SK-N-SH treated with all-trans-retinoic acid at 6 μM for 48 hours (cell line): ENCODE measurements around the gene ITPR2.

Experiments
- ATAC-seq: fragments of 200-7000 bp; cut with Tn5 transposase; 3 replicates; pipeline ENCODE4 v1.9.1; 2020; ENCODE audit warnings: mild to moderate bottlenecking, moderate library complexity
- ARNTL ChIP-seq: fragments of 450-650 bp; formaldehyde crosslinking; IDR thresholded peaks from 2 replicates; pipeline ENCODE4 v1.5.0; 2020; ENCODE audit warnings: low read depth, mild to moderate bottlenecking, moderate library complexity, borderline replicate concordance
- BACH2 ChIP-seq: fragments of 250-450 bp; sonication (Bioruptor Pico); IDR thresholded peaks from 2 replicates; pipeline ENCODE4 v1.9.0; 2021; ENCODE audit warnings: mild to moderate bottlenecking, borderline replicate concordance
- CREB5 ChIP-seq: fragments of 250-450 bp; sonication (Bioruptor Pico); IDR thresholded peaks from 2 replicates; pipeline ENCODE4 v1.5.1; 2020; ENCODE audit warnings: low read depth, mild to moderate bottlenecking, moderate library complexity
- CSDC2 ChIP-seq: fragments of 250-450 bp; sonication (Bioruptor Pico); IDR thresholded peaks from 2 replicates; pipeline ENCODE4 v1.5.0; 2020; ENCODE audit warnings: mild to moderate bottlenecking, moderate library complexity
- CSRNP3 ChIP-seq: fragments of 250-450 bp; sonication (Bioruptor Pico); IDR thresholded peaks from 2 replicates; pipeline ENCODE4 v1.5.1; 2021; ENCODE audit warnings: mild to moderate bottlenecking, moderate library complexity
- ESRRG ChIP-seq: fragments of 250-450 bp; sonication (Bioruptor Pico); IDR thresholded peaks from 2 replicates; pipeline ENCODE4 v1.6.1; 2021; ENCODE audit warnings: mild to moderate bottlenecking
- GLIS3 ChIP-seq: fragments of 250-450 bp; sonication (Bioruptor Pico); IDR thresholded peaks from 2 replicates; pipeline ENCODE4 v1.5.0; 2020; ENCODE audit warnings: mild to moderate bottlenecking, moderate library complexity
- ISL1 ChIP-seq: fragments of 250-450 bp; sonication (Bioruptor Pico); IDR thresholded peaks from 2 replicates; pipeline ENCODE4 v2.1.2; 2022; ENCODE audit warnings: mild to moderate bottlenecking, moderate library complexity
- OSR1 ChIP-seq: fragments of 250-450 bp; sonication (Bioruptor Pico); IDR thresholded peaks from 2 replicates; pipeline ENCODE4 v1.8.0; 2022; ENCODE audit warnings: moderate library complexity, mild to moderate bottlenecking, inconsistent platforms
- PATZ1 ChIP-seq: fragments of 250-450 bp; sonication (Bioruptor Pico); IDR thresholded peaks from 2 replicates; pipeline ENCODE4 v1.8.0; 2020; ENCODE audit warnings: mild to moderate bottlenecking, moderate library complexity, borderline replicate concordance
- POU6F1 ChIP-seq: fragments of 250-450 bp; sonication (Bioruptor Pico); IDR thresholded peaks from 2 replicates; pipeline ENCODE4 v1.8.0; 2021; ENCODE audit warnings: low read depth, mild to moderate bottlenecking, moderate library complexity, borderline replicate concordance
- PPARA ChIP-seq: fragments of 250-450 bp; sonication (Bioruptor Pico); IDR thresholded peaks from 2 replicates; pipeline ENCODE4 v1.5.0; 2020; ENCODE audit warnings: mild to moderate bottlenecking, borderline replicate concordance
- RARB ChIP-seq: fragments of 250-450 bp; sonication (Bioruptor Pico); IDR thresholded peaks from 2 replicates; pipeline ENCODE4 v1.8.0; 2021; ENCODE audit warnings: mild to moderate bottlenecking, moderate library complexity
- SNAI2 ChIP-seq: fragments of 250-450 bp; sonication (Bioruptor Pico); IDR thresholded peaks from 2 replicates; pipeline ENCODE4 v1.5.0; 2020; ENCODE audit warnings: mild to moderate bottlenecking, moderate library complexity
- TCF4 ChIP-seq: fragments of 250-450 bp; sonication (Bioruptor Pico); IDR thresholded peaks from 2 replicates; pipeline ENCODE4 v1.8.0; 2021; ENCODE audit warnings: mild to moderate bottlenecking, moderate library complexity, borderline replicate concordance
- TOX ChIP-seq: fragments of 250-450 bp; sonication (Bioruptor Pico); IDR thresholded peaks from 2 replicates; pipeline ENCODE4 v1.8.0; 2021; ENCODE audit warnings: mild to moderate bottlenecking, moderate library complexity, borderline replicate concordance
- TSHZ2 ChIP-seq: fragments of 250-450 bp; sonication (Bioruptor Pico); IDR thresholded peaks from 2 replicates; pipeline ENCODE4 v1.5.0; 2020; ENCODE audit warnings: mild to moderate bottlenecking, moderate library complexity
- ZC3H10 ChIP-seq: fragments of 250-450 bp; sonication (Bioruptor Pico); IDR thresholded peaks from 2 replicates; pipeline ENCODE4 v1.5.1; 2021; ENCODE audit warnings: mild to moderate bottlenecking, moderate library complexity
- ZFP30 ChIP-seq: fragments of 450-650 bp; formaldehyde crosslinking; IDR thresholded peaks from 2 replicates; pipeline ENCODE4 v1.5.0; 2022; ENCODE audit warnings: mild to moderate bottlenecking, moderate library complexity
- ZNF565 ChIP-seq: fragments of 450-650 bp; formaldehyde crosslinking; conservative IDR thresholded peaks from 2 replicates; pipeline ENCODE4 v1.5.0; 2020; ENCODE audit warnings: low read depth, mild to moderate bottlenecking, moderate library complexity
- ZNF70 ChIP-seq: fragments of 450-650 bp; formaldehyde crosslinking; IDR thresholded peaks from 2 replicates; pipeline ENCODE4 v1.5.0; 2020; ENCODE audit warnings: mild to moderate bottlenecking, moderate library complexity
- ZNF8 ChIP-seq: fragments of 450-650 bp; formaldehyde crosslinking; IDR thresholded peaks from 2 replicates; pipeline ENCODE4 v1.5.0; 2020; ENCODE audit warnings: mild to moderate bottlenecking, moderate library complexity

Gene ITPR2

GRCh38 chr12:26528943-26529342 lies 304.1 kb downstream of the ITPR2 start:
- TF ChIP-seq BACH2 (no peak), ZC3H10 (CRISPR knock-in tag) (no peak), CSDC2 (no peak), ZNF70 (CRISPR knock-in tag) (no peak), ZNF8 (CRISPR knock-in tag) (no peak), ESRRG (no peak), ISL1 (CRISPR knock-in tag) (no peak), GLIS3 (no peak), PPARA (CRISPR knock-in tag) (no peak), ZFP30 (no peak), RARB (CRISPR knock-in tag) (no peak), TCF4 (CRISPR knock-in tag) (no peak), ARNTL (CRISPR knock-in tag) (no peak)
- TF ChIP-seq, all 23 proteins: peak for 0
- ATAC-seq, result no peak

- no peak for ATAC-seq
- no peak for TF ChIP-seq ISL1 (CRISPR knock-in tag)
- no peak for TF ChIP-seq PPARA (CRISPR knock-in tag)
These were observed 305.3 kb downstream of the ITPR2 start for GRCh38 chr12:26527682-26528081.

GRCh38 chr12:26524862-26525465 lies 308.0 kb downstream of the ITPR2 start:
- no peak for ATAC-seq
- TF ChIP-seq TSHZ2 (CRISPR knock-in tag) (no peak), ISL1 (CRISPR knock-in tag) (no peak), ZNF70 (CRISPR knock-in tag) (no peak), PATZ1 (CRISPR knock-in tag) (no peak), CSRNP3 (CRISPR knock-in tag) (no peak), ZFP30 (no peak), SNAI2 (CRISPR knock-in tag) (no peak), CSDC2 (no peak), RARB (CRISPR knock-in tag) (no peak), TOX (CRISPR knock-in tag) (no peak), TCF4 (CRISPR knock-in tag) (no peak), POU6F1 (CRISPR knock-in tag) (no peak), ESRRG (no peak)

GRCh38 chr12:26523708-26524150 lies 309.3 kb downstream of the ITPR2 start:
- ATAC-seq, result peak; percentile 71
- peak; percentile 66 for TF ChIP-seq ISL1 (CRISPR knock-in tag)
- TF ChIP-seq OSR1 (CRISPR knock-in tag), result no peak
- peak; percentile 82; the same call in 1 of the 2 replicates for TF ChIP-seq TCF4 (CRISPR knock-in tag)
- TF ChIP-seq CREB5, result no peak
- no peak for TF ChIP-seq BACH2
- TF ChIP-seq ZNF70 (CRISPR knock-in tag), result 0 out of 2 replicates have a peak, but pooled peaks have one; percentile 7
- 0 out of 2 replicates have a peak, but pooled peaks have one; percentile 14 for TF ChIP-seq ZNF565
- no peak for TF ChIP-seq POU6F1 (CRISPR knock-in tag)
- no peak; the same call in 1 of the 2 replicates for TF ChIP-seq CSDC2
- TF ChIP-seq RARB (CRISPR knock-in tag), result no peak
